K562 (cell line): ENCODE measurements around the gene PIGV. TPM values are rescaled to one million over a fixed set of nuclear protein-coding genes. Genes with fewer than 3 reads are reported as not detected.

Experiments used
- BCOR ChIP-seq: fragments of 450-650 bp; IDR thresholded peaks from 2 replicates; pipeline ENCODE4 v1.6.1; 2016
- E2F4 ChIP-seq: sonication (generic); formaldehyde crosslinking; IDR thresholded peaks from 2 replicates; pipeline ENCODE4 v1.8.0; 2022; ENCODE audit warnings: mild to moderate bottlenecking, low read depth, missing genetic modification reagents
- ELF1 ChIP-seq: fragments of 200-800 bp; sonication (Bioruptor generic); IDR thresholded peaks from 2 replicates; pipeline ENCODE4 v1.6.1; 2016; ENCODE audit warnings: missing genetic modification characterization, missing compliant biosample characterization
- ESRRA ChIP-seq: fragments of 450-650 bp; IDR thresholded peaks from 2 replicates; pipeline ENCODE4 v1.6.1; 2014; ENCODE audit warnings: low read depth, mild to moderate bottlenecking, moderate library complexity, borderline replicate concordance
- ETS1 ChIP-seq: conservative IDR thresholded peaks from 2 replicates; pipeline ENCODE4 v1.6.1; 2011; ENCODE audit warnings: low read depth, mild to moderate bottlenecking, low read length; ENCODE audit not compliant: control insufficient read depth
- KLF10 ChIP-seq: fragments of 250-450 bp; sonication (Bioruptor Pico); IDR thresholded peaks from 2 replicates; pipeline ENCODE4 v1.6.1; 2021; ENCODE audit warnings: matching md5 sums
- LCOR ChIP-seq: sonication (generic); formaldehyde crosslinking; IDR thresholded peaks from 2 replicates; pipeline ENCODE4 v1.8.0; 2022; ENCODE audit warnings: mild to moderate bottlenecking, missing genetic modification reagents
- MAFG ChIP-seq: fragments of 450-650 bp; conservative IDR thresholded peaks from 2 replicates; pipeline ENCODE4 v1.6.1; 2016; ENCODE audit warnings: missing genetic modification characterization, missing compliant biosample characterization
- MLX ChIP-seq, 2 experiments: fragments of 450-650 bp in 1 of 2; sonication (generic) in 1 of 2; formaldehyde crosslinking; conservative IDR thresholded peaks; 2 replicates each; pipeline versions ENCODE4 v1.4.0 to v1.8.1; 2020 to 2022; ENCODE audit warnings: mild to moderate bottlenecking in 1 of 2, missing genetic modification reagents in 1 of 2
- PRDM10 ChIP-seq: fragments of 450-650 bp; IDR thresholded peaks from 2 replicates; pipeline ENCODE4 v1.6.1; 2018; ENCODE audit not compliant: partially characterized antibody
- RBM25 ChIP-seq: fragments of 200-400 bp; formaldehyde crosslinking; IDR thresholded peaks from 2 replicates; pipeline ENCODE4 v1.6.1; 2018; ENCODE audit warnings: low read length, low read depth, moderate library complexity; ENCODE audit not compliant: severe bottlenecking
- SRSF7 ChIP-seq: fragments of 200-400 bp; formaldehyde crosslinking; optimal IDR thresholded peaks from 2 replicates; pipeline ENCODE3; 2017; ENCODE audit warnings: mild to moderate bottlenecking, low read depth, low read length
- USF1 ChIP-seq: sonication (generic); formaldehyde crosslinking; IDR thresholded peaks from 2 replicates; pipeline ENCODE4 v1.9.0; 2022; ENCODE audit warnings: mild to moderate bottlenecking, missing genetic modification reagents
- ZBTB34 ChIP-seq: fragments of 250-450 bp; sonication (Bioruptor Pico); IDR thresholded peaks from 2 replicates; pipeline ENCODE4 v1.8.0; 2021; ENCODE audit warnings: mild to moderate bottlenecking, moderate library complexity
- ZNF57 ChIP-seq: fragments of 450-650 bp; formaldehyde crosslinking; IDR thresholded peaks from 2 replicates; pipeline ENCODE4 v1.4.0; 2020; ENCODE audit warnings: mild to moderate bottlenecking, moderate library complexity
- ZSCAN29 ChIP-seq: fragments of 450-650 bp; IDR thresholded peaks from 2 replicates; pipeline ENCODE4 v1.6.1; 2017
- polyA plus RNA-seq, 8 experiments: library from polyadenylated mRNA; depleted of rRNA in 4 of 8; stranded (reverse) in 5 of 8; unstranded in 3 of 8; fragments of >200 nt; fragmentation: Nextera tagmentation in 2 of 8; fragmentation: Illumina TruSeq in 1 of 8; extraction: Ambion mirVana in 2 of 8; extraction: Trizol in 1 of 8; gene quantifications; 2 replicates each; pipeline versions ENCODE4 v1.2.1 to v1.2.3, GENCODE V29; 2011 to 2014; ENCODE audit warnings: inconsistent platforms in 1 of 8, missing spikeins in 1 of 8
- total RNA-seq, 7 experiments: library from RNA; depleted of rRNA in 6 of 7; stranded (reverse); fragments of >200 nt in 6 of 7; fragmentation: Illumina TruSeq in 2 of 7; extraction: Trizol in 2 of 7; gene quantifications; 2 replicates each; pipeline versions ENCODE4 v1.2.1 to v1.2.3, GENCODE V29; 2011 to 2021; ENCODE audit warnings: low replicate concordance in 1 of 7

PIGV gene
- total and polyA plus RNA-seq, 9 of the 15 experiments (the other 6 are each of a cell fraction or from before 2014, with no cell fraction given): 8.4 to 21.8 (median 11.7) TPM

- TF ChIP-seq USF1 (CRISPR knock-in tag) (no peak; the same call in 1 of the 2 replicates), MAFG (tag) (no peak), KLF10 (CRISPR knock-in tag) (no peak), ZSCAN29 (no peak), ESRRA (peak; percentile 79), MLX (CRISPR knock-in tag; conservative IDR thresholded peaks at IDR 0.05) (no peak), BCOR (peak; percentile 21; the same call in 1 of the 2 replicates), E2F4 (CRISPR knock-in tag) (0 out of 2 replicates have a peak, but pooled peaks have one; percentile 55), ZNF57 (CRISPR knock-in tag) (no peak), ELF1 (tag) (no peak), PRDM10 (peak; percentile 62), SRSF7 (no peak), LCOR (CRISPR knock-in tag) (peak; percentile 30; the same call in 1 of the 2 replicates), ZBTB34 (CRISPR knock-in tag) (no peak), RBM25 (peak; percentile 61), ETS1 (no peak)
These were observed 700 bp downstream of the PIGV start (continued) for GRCh38 chr1:26788515-26788785.
